Uterus (tissue), 2 donors: ENCODE measurements around the gene FAM162A.

Experiments
- CTCF ChIP-seq, 4 experiments: fragments of 200-600 bp in 2 of 4; fragments of 450-650 bp in 2 of 4; sonication (generic) in 2 of 4; IDR thresholded peaks; one replicate each; pipeline ENCODE4 v1.5.1; 2016 to 2019; ENCODE audit warnings: antibody characterized with exemption in 4 of 4, mild to moderate bottlenecking in 2 of 4, moderate library complexity in 1 of 4
- POLR2A ChIP-seq, 2 donors: fragments of 450-650 bp; IDR thresholded peaks; one replicate each; pipeline ENCODE4 v1.6.1; 2016; ENCODE audit warnings: antibody characterized with exemption in 2 of 2, mild to moderate bottlenecking in 1 of 2, moderate library complexity in 1 of 2

GRCh38 chr3:122427857-122428471 is 44.0 kb downstream of the FAM162A start:
- TF ChIP-seq CTCF (IDR thresholded peaks at IDR 0.05) (no peak), POLR2A (IDR thresholded peaks at IDR 0.05) (no peak)
